ENCODE data around the gene VPS36.
"Not testable (repeated sequence)": the region's sequence is repeated elsewhere in the genome, so short reads cannot be mapped to it uniquely, and the experiment has no call there.

Gene VPS36

GRCh38 chr13:52432456-52432855, 18.0 kb downstream of the VPS36 start:
- FAIRE-seq: no peak

DNA sequence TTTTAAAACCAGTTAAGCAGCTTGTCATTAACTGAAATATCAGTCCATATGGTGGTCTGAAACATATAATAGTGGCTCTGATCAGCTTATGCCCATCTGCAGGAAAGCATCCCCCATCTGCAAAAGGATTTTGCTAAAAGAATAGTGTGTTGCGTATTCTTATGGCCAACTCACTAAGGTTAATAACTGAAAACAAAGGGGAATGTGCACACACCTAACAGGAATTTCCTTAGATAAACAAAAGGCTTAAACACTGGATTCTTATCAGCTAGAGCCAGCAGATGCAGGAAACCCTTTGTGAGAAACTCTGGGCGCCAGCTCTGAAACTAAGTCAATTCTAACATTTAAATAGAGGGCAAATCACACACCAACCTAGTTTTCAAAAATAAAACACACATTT, 22.1 kb downstream of the VPS36 start:
- no peak for FAIRE-seq

DNA sequence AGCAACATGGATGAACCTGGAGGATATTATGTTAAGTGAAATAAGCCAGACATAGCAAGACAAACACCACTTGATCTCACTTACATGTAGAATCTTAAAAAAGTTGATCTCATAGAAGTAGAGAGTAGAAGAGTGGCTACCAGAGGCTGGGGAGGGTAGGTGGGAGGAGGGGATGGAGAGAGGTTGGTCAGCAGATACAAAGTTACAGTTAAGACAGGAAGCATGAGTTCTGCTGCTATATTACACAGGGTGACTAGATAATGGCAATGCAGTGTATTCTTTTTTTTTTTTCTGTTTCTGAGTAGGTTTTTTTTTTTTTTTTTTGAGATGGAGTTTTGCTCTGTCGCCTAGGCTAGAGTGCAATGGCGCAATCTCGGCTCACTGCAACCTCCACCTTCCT, 29.2 kb downstream of the VPS36 start:
- no peak for FAIRE-seq

- FAIRE-seq: no peak
These were observed 31.4 kb downstream of the VPS36 start for GRCh38 chr13:52419080-52419479.

DNA sequence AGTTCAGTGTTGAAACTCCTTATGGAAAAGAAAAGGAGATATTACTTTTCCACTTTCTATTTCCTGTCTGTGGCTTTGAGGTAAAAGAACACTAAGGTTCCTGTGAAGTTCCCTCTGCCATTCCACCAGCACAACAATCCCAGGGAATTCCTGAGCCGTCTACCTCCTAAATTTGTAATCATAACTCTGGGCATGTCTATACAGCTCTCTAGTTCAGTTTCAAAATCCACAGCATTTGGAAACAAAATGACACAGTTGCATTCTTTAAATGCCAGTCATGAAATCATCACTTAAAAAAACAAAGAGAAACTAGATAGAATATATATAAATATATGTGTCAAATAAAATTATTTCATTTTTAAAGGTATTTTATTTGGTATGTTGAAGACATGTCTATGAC, 35.5 kb downstream of the VPS36 start:
- no peak for FAIRE-seq

DNA sequence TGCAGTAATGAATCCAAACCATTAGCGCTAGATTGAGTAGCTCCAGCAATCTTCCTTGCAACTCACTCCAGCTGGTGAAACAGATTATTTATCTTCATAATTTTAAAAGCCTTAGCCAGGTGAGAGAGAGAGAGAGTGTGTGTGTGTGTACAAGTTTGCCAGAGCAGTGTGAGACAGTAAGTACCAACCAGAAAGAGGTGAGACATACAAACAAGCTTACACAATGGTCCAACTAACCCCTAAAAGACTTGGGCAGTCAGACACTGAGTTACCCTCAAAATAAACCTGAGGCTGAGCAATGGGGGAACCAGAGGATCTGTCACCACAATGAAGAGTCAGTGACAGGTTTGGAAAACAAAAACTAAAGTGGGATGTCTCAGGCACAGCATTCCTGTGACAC, 36.4 kb downstream of the VPS36 start:
- FAIRE-seq: no peak

DNA sequence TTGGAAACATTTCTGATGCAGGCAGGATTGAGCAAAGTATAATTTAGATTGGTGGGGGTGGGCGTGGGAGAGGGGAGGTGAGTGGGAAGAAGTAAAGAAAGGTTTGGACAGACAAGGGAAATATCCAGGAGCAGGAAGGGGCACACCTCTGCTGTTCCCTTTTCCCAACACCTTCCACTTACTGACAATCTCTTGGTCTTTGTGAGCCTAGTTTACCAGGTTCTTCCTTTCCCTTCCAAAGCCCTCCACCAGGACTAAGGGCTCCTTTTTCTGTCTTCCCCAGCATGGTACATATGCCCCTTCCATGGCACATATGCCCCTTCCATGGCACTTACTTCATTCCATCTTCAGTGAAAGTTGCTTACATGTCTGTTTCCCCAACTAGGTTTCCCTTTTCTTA, 38.3 kb downstream of the VPS36 start:
- no peak for FAIRE-seq

DNA sequence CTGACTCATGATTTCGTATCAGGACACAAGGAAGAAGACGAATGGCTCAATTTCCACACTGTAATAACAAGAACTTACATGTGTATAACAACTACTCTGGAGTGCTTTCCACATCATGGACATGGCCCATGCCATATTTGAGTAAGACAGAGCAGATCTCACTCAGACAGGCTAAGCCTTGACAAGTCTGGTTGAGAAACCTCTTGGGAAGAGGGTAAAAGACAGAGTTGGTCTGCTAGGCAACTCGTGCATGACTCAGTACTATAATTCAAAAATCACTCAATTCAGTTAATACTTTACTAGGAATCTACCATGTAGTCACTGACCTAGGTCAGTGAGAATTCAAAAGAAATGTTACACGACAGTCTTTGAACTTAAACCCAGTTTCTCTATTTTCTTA, 38.8 kb downstream of the VPS36 start:
- FAIRE-seq: no peak

- FAIRE-seq: not testable (repeated sequence)
These were observed 42.3 kb downstream of the VPS36 start for GRCh38 chr13:52408071-52408658.

DNA sequence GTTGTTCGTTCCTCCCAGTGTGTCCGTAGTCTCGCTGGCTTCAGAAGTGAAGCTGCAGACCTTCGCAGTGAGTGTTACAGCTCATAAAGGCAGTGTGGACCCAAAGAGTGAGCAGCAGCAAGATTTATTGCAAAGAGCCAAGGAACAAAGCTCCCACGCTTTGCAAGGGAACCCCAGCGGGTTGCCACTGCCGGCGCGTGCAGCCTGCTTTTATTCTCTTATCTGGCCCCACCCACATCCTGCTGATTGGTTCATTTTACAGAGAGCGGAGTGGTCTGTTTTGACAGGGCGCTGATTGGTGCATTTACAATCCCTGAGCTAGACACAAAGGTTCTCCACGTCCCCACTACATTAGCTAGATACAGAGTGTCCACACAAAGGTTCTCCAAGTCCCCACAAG, 43.0 kb downstream of the VPS36 start:
- FAIRE-seq: not testable (repeated sequence)

- no peak for FAIRE-seq
These were observed 43.8 kb downstream of the VPS36 start for GRCh38 chr13:52406629-52407028.

DNA sequence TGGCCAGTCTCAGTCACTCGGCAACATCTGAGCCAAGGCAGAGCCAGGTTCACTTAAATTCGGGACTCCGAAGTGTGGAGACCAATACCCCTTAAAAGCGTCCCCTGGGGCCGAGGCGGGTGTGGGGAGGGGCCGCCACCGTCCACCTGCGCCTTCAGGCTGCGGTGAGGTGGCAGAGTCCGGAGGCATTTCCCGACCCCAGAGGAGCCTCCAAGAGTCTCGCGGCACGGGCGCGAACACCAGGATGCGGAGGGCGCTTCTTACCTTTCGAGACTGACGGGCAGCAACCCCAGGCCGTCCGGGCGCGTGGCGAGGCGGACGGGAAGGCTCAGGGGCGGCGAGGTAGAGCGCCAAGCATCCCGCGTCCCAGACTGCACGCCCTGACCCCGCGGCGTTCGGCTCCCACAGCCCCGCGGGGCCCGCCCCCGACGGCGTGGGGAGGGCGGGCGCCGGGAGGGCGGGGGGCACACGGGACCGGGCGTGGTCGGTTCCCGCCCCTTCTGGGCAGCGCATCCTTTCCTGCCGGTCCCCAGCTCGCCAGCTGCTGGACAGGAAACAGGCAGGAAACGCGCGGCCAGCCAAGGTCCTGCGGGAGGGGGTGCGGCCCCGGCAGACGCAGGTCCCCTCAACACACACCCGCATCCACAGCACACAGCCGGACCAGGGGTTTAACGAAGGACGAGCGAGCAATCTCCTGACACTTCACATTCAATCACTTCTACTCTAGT, 44.5 kb downstream of the VPS36 start, which contains the start of gene THSD1:
TSS of gene THSD1 (minus strand) at position 406 of the 728 bp plus-strand sequence. CDS start 3,572 bp downstream, outside the sequence.
- FAIRE-seq: no peak

GRCh38 chr13:52405369-52405766, 45.1 kb downstream of the VPS36 start:
- no peak for FAIRE-seq

DNA sequence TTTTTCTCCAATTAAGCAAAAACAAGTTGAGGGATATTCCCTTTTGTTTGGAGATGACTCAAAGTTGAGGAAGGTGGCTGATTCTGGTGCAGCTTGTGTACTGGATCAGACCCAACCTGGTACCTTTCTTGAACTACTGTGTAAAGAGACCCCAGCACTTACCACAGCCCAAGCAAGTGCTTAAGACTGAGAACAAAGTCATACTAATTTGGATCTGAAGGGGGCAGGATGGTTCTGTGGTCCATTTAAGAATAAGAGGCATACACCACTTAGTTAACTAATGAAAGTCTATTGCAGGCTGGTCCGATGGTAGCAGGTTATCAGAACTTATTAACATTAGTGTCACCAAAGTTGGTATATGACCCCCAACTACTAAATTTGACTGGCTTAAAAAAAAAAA, 50.7 kb downstream of the VPS36 start:
- FAIRE-seq: no peak

DNA sequence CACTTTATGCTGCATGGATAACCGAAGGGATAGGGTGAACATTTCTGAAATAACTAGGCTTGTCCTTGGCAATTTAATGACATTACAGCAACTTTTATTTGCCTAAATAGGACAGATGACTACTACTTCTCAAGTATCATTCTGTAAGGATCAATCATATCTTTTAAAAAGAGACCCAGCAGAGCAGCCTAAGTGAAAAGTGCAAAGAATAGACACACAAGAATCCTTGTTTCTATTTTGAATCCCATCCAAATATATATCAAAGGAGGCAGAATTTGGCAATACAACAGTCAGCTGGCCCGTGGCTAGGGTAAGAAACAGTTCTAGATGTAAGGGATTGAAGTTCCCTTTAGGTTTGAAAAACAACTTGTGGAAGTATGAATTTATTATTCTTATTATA, 51.4 kb downstream of the VPS36 start:
- no peak for FAIRE-seq

DNA sequence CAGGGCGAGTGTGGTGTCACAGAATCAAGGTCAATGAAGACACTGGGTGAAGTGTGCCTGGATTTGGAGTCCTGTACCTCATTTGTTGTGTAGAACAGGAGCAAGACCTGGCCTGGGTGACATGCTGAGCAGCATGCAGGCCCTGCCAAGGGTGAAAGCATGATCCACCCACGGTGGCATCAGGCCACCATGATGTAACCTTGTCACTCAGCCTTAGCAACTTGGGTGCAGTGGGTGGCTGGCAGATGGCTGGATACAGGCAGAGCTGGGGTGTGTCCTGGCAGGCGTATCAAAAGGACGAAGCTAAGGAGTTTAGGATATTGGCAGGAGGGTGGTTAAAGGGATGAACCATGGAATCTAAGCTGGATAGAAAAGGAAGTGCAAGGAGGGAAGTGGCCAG, 54.7 kb downstream of the VPS36 start:
- no peak for FAIRE-seq

- no peak for FAIRE-seq
These were observed 55.8 kb downstream of the VPS36 start for GRCh38 chr13:52394586-52394985.

- no peak for FAIRE-seq
These were observed 56.7 kb downstream of the VPS36 start for GRCh38 chr13:52393572-52394357.

DNA sequence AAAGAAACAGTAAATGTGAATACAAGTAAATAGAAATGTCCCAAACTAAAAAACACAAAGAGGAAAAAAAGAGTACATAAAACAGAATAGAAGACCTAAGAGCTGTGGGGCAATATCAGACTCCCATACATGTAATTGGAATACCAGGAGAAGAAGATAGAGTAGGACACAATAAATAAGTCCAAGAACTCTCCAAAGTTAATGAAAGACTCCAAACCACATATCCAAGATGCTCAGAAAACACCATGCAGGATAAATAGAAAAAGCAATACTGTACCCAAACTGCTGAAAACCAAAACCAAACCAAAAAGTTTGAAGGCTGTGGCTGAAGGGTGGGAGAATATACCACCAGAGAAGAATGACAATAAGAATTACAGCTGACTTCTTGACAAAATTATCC, 62.7 kb downstream of the VPS36 start:
- no peak for FAIRE-seq

DNA sequence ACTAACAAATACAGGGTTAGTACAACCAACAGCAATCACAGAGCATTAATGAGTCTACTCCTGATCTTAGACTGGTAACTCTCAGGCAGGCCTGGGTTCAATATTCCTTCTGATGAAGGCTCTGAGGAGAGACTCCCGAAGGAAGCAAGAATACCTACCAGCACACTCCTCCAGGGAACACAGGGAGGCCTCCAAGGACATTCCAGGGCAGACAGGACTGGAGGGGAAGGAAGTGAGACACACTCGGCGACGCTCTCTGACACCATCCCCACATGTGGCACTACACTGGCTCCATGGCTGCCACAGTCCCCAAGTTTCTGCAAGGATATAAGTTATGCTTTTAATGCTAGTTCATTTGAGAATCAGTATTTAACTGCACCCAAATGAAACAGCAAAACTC, 64.6 kb downstream of the VPS36 start:
- no peak for FAIRE-seq

DNA sequence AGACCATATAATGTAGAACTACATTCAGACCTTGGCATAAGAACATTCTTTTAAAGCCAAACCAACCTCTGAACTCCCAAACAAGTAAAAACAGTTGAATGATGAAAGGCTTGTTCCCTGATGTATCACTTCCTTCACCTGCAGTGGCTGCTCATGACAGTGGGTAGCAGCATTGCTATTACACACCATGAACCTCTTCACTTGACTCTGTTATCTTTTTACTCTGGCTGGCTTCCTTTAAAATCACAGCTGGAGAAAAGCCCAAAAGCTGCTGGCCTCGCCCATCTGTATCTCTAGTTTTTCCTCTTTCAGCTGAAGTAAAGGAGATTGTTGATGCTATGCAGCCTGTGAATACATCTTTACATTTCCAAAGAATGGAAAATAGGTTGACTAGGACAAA, 67.1 kb downstream of the VPS36 start:
- no peak for FAIRE-seq

- FAIRE-seq: no peak
These were observed 72.1 kb downstream of the VPS36 start for GRCh38 chr13:52378312-52378711.

DNA sequence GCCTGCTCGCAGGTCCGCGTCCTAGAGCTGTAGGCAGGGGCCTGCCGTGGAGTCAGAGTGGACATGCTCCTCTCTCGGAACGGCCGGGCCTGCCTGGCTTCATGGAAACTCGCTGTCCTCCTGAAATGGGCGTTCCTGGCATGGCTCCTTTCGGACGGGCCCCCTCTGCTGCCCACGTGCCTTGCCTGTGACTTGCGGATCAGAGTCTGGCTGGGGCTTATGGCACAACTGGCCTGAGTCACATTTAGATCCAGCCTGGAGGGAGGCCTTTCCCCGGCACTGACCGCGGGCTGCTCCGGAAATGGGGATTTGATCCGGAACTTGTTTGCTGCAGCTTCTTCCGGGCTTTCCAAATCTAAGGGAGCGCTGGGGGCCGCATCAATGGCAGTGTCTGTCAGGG, 72.5 kb downstream of the VPS36 start:
- FAIRE-seq: no peak

DNA sequence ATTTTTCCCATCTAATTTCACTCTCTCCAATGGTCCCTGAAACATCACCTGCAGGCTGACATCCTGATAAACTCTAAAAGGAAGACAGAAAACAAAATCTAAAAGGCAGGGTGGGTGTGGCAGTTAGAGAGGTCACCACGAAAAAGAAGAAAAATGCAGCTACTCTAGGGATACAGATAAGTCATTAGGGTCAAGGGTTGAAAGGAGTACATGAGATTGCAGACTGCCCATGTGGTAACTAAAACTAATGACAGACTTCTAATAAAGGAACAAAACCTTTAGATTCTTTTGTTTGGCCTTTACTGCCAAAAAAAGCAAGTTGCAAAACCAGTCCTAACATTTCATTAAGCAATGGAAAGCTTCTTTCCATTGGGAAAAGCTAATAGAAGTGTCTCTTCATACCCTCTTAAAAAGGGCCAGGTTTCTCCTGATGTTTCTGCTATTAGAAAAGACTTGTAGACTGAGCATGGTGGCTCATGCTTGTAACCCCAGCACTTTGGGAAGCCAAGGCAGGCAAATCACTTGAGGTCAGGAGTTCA, 75.5 kb downstream of the VPS36 start:
- FAIRE-seq: no peak
